ENCODE measurements around the gene PCDHGA1. TPM values are rescaled to one million over a fixed set of nuclear protein-coding genes. Genes with fewer than 3 reads are reported as not detected.

The PCDHGA1 gene
- total RNA-seq, 1 experiment from 2014 or later = 0.04 TPM

DNA sequence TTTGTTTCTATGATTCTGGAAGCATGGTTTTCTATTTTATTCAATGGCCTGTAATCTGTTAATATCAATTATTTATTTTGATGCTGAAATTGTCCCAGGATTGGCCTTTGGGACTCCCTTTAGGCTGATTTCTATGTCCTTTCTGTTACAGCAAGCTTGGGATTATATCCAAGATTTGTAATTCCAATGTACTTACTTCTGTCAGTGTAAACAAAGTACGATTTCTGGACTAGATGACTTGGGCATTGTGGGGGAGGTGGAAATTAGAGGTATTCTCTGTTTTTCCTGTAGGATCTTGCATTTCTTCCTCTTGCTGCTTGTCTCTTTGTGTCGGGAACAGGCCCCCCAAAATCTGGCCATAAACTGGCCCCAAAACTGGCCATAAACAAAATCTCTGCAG is 103.7 kb downstream of the PCDHGA1 start:
- no peak overlapping the region for H3K27ac ChIP-seq (ENCODE audit: low read length)
- H3K36me3 ChIP-seq (ENCODE audit: low read depth, low read length) = no peaks in the 10 kb centered on the region
- no peak overlapping the region for H3K4me2 ChIP-seq (ENCODE audit: low read length)
- TF ChIP-seq EZH2 (IDR thresholded peaks at IDR 0.05; ENCODE audit: low read length, unreplicated experiment) (no peak), EZH2phosphoT487 (IDR thresholded peaks at IDR 0.05; ENCODE audit: borderline replicate concordance, low read length) (no peak)
- TF ChIP-seq, protein P1, sequence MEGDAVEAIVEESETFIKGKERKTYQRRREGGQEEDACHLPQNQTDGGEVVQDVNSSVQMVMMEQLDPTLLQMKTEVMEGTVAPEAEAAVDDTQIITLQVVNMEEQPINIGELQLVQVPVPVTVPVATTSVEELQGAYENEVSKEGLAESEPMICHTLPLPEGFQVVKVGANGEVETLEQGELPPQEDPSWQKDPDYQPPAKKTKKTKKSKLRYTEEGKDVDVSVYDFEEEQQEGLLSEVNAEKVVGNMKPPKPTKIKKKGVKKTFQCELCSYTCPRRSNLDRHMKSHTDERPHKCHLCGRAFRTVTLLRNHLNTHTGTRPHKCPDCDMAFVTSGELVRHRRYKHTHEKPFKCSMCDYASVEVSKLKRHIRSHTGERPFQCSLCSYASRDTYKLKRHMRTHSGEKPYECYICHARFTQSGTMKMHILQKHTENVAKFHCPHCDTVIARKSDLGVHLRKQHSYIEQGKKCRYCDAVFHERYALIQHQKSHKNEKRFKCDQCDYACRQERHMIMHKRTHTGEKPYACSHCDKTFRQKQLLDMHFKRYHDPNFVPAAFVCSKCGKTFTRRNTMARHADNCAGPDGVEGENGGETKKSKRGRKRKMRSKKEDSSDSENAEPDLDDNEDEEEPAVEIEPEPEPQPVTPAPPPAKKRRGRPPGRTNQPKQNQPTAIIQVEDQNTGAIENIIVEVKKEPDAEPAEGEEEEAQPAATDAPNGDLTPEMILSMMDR (conservative IDR thresholded peaks at IDR 0.05; ENCODE audit: low read depth, low read length) = no peak
- no peak overlapping the region for H2AFZ ChIP-seq (ENCODE audit: low read length)
- DNase-seq (no peak), ATAC-seq (no peak)
- no peaks in the 10 kb centered on the region for H3K79me2 ChIP-seq (ENCODE audit: low read length)
- H4K20me1 ChIP-seq (ENCODE audit: low read length) = no peaks in the 10 kb centered on the region
- H3K27me3 ChIP-seq (ENCODE audit: low read length) = no peaks in the 10 kb centered on the region
- POLR2A ChIA-PET (ENCODE audit: unreplicated experiment) = no interaction called here
- no peak overlapping the region for H3K9ac ChIP-seq (ENCODE audit: low read length)
- no peaks in the 10 kb centered on the region for H3K4me1 ChIP-seq (ENCODE audit: insufficient read depth, low read length)
- no peak overlapping the region for H3K4me3 ChIP-seq (ENCODE audit: low read length)
- CTCF ChIA-PET = no interaction called here
- H3K9me3 ChIP-seq (ENCODE audit: low read length) = 0 out of 2 replicates have a peak, but pooled peaks cover 4% of the 10 kb centered on the region
- no TSS peak for BruUV-seq (replicated peaks)
- no peaks in the 10 kb centered on the region for H3K9me2 ChIP-seq (replicated peaks; ENCODE audit: low read length)
- no peaks in the 10 kb centered on the region for H3F3A ChIP-seq (ENCODE audit: low read length, unreplicated experiment)
- intact Hi-C loops (cut with micrococcal nuclease) = no loop called here

DNA sequence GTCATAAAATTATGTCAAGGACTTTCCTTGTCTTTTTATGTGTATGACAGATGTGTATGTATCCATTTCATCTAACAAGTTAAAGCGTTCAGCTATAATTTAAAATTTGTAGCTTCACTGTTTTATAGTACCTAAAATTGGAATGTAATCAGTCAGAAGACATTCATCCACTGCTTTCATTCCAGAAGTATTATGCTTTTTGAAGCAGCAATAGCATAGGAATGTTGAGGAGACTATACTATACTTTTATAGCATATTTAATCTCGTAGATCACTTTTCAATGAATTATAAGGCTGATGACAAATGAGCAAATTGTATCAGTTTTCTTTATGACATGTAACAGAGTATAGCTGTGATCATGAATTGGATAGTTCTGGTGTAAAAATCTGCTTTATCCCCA is 106.9 kb downstream of the PCDHGA1 start:
- ChIA-PET CTCF (no interaction called here), POLR2A (ENCODE audit: unreplicated experiment) (no interaction called here)
- Histone ChIP-seq H3K4me3 (ENCODE audit: low read length) (no peak overlapping the region), H2AFZ (ENCODE audit: low read length) (no peak overlapping the region), H3K36me3 (ENCODE audit: low read depth, low read length) (no peaks in the 10 kb centered on the region), H3K4me1 (ENCODE audit: insufficient read depth, low read length) (no peaks in the 10 kb centered on the region), H3K9me2 (replicated peaks; ENCODE audit: low read length) (no peaks in the 10 kb centered on the region), H3K9me3 (ENCODE audit: low read length) (no peaks in the 10 kb centered on the region), H3K27me3 (ENCODE audit: low read length) (no peaks in the 10 kb centered on the region), H3F3A (ENCODE audit: low read length, unreplicated experiment) (no peaks in the 10 kb centered on the region), H4K20me1 (ENCODE audit: low read length) (no peaks in the 10 kb centered on the region), H3K27ac (ENCODE audit: low read length) (no peak overlapping the region), H3K79me2 (ENCODE audit: low read length) (no peaks in the 10 kb centered on the region), H3K4me2 (ENCODE audit: low read length) (no peak overlapping the region), H3K9ac (ENCODE audit: low read length) (no peak overlapping the region)
- TF ChIP-seq EZH2 (IDR thresholded peaks at IDR 0.05; ENCODE audit: low read length, unreplicated experiment) (no peak), EZH2phosphoT487 (IDR thresholded peaks at IDR 0.05; ENCODE audit: borderline replicate concordance, low read length) (no peak)
- TF ChIP-seq, protein P1 (conservative IDR thresholded peaks at IDR 0.05; ENCODE audit: low read depth, low read length) = no peak
- intact Hi-C loops (cut with micrococcal nuclease) = no loop called here
- DNase-seq (no peak), ATAC-seq (no peak)
- BruUV-seq (replicated peaks) = no TSS peak

DNA sequence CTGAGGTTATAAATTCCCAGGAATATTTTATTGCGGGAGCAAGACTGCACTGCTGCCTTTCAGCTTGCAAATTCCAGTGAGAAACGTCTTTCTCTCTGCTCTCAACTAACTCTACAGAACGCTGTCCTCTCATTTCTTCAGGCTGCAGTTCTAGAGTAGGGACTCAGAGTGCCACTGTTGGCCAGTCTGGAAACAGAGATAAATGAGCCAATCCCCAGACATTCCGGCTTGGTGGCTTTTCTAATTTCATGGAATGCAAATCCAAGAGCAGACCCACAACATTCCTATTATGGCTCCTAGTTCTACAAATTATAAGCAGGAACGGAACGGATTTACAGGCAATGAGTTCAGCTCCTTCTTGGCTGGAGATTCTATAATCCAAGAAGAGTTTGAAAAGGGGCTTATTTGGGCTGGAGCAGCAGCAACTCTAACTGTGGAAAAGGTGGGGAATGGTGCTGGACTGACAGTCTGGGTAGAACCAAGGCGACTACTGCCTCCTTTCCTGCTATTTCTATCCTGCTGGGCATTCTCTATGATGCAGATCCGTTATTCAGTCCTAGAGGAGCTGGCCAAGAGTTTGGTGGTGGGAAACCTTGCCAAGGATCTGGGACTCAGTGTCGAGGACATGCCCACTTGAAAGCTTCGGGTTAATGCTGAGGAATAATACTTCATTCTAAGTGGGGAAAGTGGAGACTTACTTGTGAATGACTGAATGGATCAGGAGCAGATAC is 109.3 kb downstream of the PCDHGA1 start:
- H3F3A ChIP-seq (ENCODE audit: low read length, unreplicated experiment) = no peaks in the 10 kb centered on the region
- H3K9me2 ChIP-seq (replicated peaks; ENCODE audit: low read length) = no peaks in the 10 kb centered on the region
- H3K79me2 ChIP-seq (ENCODE audit: low read length) = no peaks in the 10 kb centered on the region
- ATAC-seq = no peak
- 0 out of 2 replicates have a peak, but pooled peaks cover 2% of the 10 kb centered on the region for H3K9me3 ChIP-seq (ENCODE audit: low read length)
- no peak overlapping the region for H3K27ac ChIP-seq (ENCODE audit: low read length)
- H3K27me3 ChIP-seq (ENCODE audit: low read length) = no peaks in the 10 kb centered on the region
- no peaks in the 10 kb centered on the region for H3K4me1 ChIP-seq (ENCODE audit: insufficient read depth, low read length)
- no peaks in the 10 kb centered on the region for H4K20me1 ChIP-seq (ENCODE audit: low read length)
- H3K4me2 ChIP-seq (ENCODE audit: low read length) = no peak overlapping the region
- BruUV-seq (replicated peaks) = no TSS peak
- no peak overlapping the region for H2AFZ ChIP-seq (ENCODE audit: low read length)
- CTCF ChIA-PET = no interaction called here
- H3K9ac ChIP-seq (ENCODE audit: low read length) = no peak overlapping the region
- DNase-seq = no peak
- TF ChIP-seq, protein P1 (conservative IDR thresholded peaks at IDR 0.05; ENCODE audit: low read depth, low read length) = no peak
- TF ChIP-seq EZH2 (IDR thresholded peaks at IDR 0.05; ENCODE audit: low read length, unreplicated experiment) (no peak), EZH2phosphoT487 (IDR thresholded peaks at IDR 0.05; ENCODE audit: borderline replicate concordance, low read length) (no peak)
- intact Hi-C loops (cut with micrococcal nuclease) = no loop called here
- H3K36me3 ChIP-seq (ENCODE audit: low read depth, low read length) = no peaks in the 10 kb centered on the region
- POLR2A ChIA-PET (ENCODE audit: unreplicated experiment) = no interaction called here
- H3K4me3 ChIP-seq (ENCODE audit: low read length) = no peak overlapping the region
